ENCODE results near the gene CEBPZOS.
"Not testable (repeated sequence)": the region's sequence is repeated elsewhere in the genome, so short reads cannot be mapped to it uniquely, and the experiment has no call there.

Gene CEBPZOS

GRCh38 chr2:37191253-37191652 is 5.0 kb upstream of the CEBPZOS start:
- no peaks in the 10 kb centered on the region for H3K36me3 ChIP-seq (ENCODE audit: control insufficient read depth in 2 of 2, insufficient read depth in 1 of 2, low read length in 2 of 2)
- H3K4me3 ChIP-seq (ENCODE audit: low read depth, low read length) = no peak overlapping the region
- H3K9me3 ChIP-seq (ENCODE audit: control insufficient read depth, insufficient read depth, low read depth, low read length) = no peaks in the 10 kb centered on the region
- CTCF ChIA-PET = no interaction called here
- TF ChIP-seq ZBTB48 (tag by site-specific recombination; IDR thresholded peaks at IDR 0.05) (no peak), ZNF645 (tag by site-specific recombination; IDR thresholded peaks at IDR 0.05) (no peak), ZNF623 (tag by site-specific recombination; IDR thresholded peaks at IDR 0.05) (no peak), ZNF621 (tag by site-specific recombination; IDR thresholded peaks at IDR 0.05) (no peak), WT1 (tag by site-specific recombination; IDR thresholded peaks at IDR 0.05) (no peak)
- POLR2A ChIA-PET = interaction anchor here (0.6 to 0.7 kb wide), 2 partner anchors 9 to 11 kb away, joined by 3 to 4 read pairs; no protein-coding TSS in a partner anchor
- peaks cover 6% of the 10 kb centered on the region; the same call in 1 of the 2 replicates for H3K4me1 ChIP-seq (ENCODE audit: control insufficient read depth, insufficient read depth, low read length)
- no peak overlapping the region for H3K27ac ChIP-seq (ENCODE audit: extremely low read depth, low read depth, low read length)

GRCh38 chr2:37191747-37192146 is 4.5 kb upstream of the CEBPZOS start:
- Histone ChIP-seq H3K36me3 (ENCODE audit: control insufficient read depth in 2 of 2, insufficient read depth in 1 of 2, low read length in 2 of 2) (no peaks in the 10 kb centered on the region), H3K4me1 (ENCODE audit: control insufficient read depth, insufficient read depth, low read length) (peaks cover 6% of the 10 kb centered on the region; the same call in 1 of the 2 replicates), H3K9me3 (ENCODE audit: control insufficient read depth, insufficient read depth, low read depth, low read length) (no peaks in the 10 kb centered on the region), H3K4me3 (ENCODE audit: low read depth, low read length) (no peak overlapping the region), H3K27ac (ENCODE audit: extremely low read depth, low read depth, low read length) (no peak overlapping the region)
- TF ChIP-seq EGR2 (tag by site-specific recombination; IDR thresholded peaks at IDR 0.05; ENCODE audit: low read depth) = no peak
- TF ChIP-seq ZNF449 (tag by site-specific recombination; IDR thresholded peaks at IDR 0.05) = peak; percentile 69
- TF ChIP-seq ELK4 (IDR thresholded peaks at IDR 0.05; ENCODE audit: borderline replicate concordance, low read depth, low read length) = no peak
- no peak for TF ChIP-seq HOXD13 (CRISPR knock-in tag; IDR thresholded peaks at IDR 0.05; ENCODE audit: borderline replicate concordance)
- CTCF ChIA-PET = no interaction called here
- POLR2A ChIA-PET = interaction anchor here (0.6 to 0.7 kb wide), 2 partner anchors 9 to 11 kb away, joined by 3 to 4 read pairs; no protein-coding TSS in a partner anchor

GRCh38 chr2:37192551-37192950 is 3.7 kb upstream of the CEBPZOS start:
- ChIA-PET POLR2A (interaction anchor here (0.7 kb wide), 1 partner anchor 108 kb away, joined by 3 read pairs; no protein-coding TSS in a partner anchor), CTCF (no interaction called here)
- TF ChIP-seq IKZF3 (tag by site-specific recombination; IDR thresholded peaks at IDR 0.05) (no peak), ZBTB1 (tag by site-specific recombination; IDR thresholded peaks at IDR 0.05) (no peak), ZNF792 (tag by site-specific recombination; IDR thresholded peaks at IDR 0.05) (no peak), ZNF837 (tag by site-specific recombination; IDR thresholded peaks at IDR 0.05) (no peak), HOXD13 (CRISPR knock-in tag; IDR thresholded peaks at IDR 0.05; ENCODE audit: borderline replicate concordance) (no peak), ZNF48 (tag by site-specific recombination; IDR thresholded peaks at IDR 0.05) (no peak)
- Histone ChIP-seq H3K36me3 (ENCODE audit: control insufficient read depth in 2 of 2, insufficient read depth in 1 of 2, low read length in 2 of 2) (no peaks in the 10 kb centered on the region), H3K4me1 (ENCODE audit: control insufficient read depth, insufficient read depth, low read length) (peaks cover 6% of the 10 kb centered on the region; the same call in 1 of the 2 replicates), H3K4me3 (ENCODE audit: low read depth, low read length) (no peak overlapping the region), H3K9me3 (ENCODE audit: control insufficient read depth, insufficient read depth, low read depth, low read length) (no peaks in the 10 kb centered on the region), H3K27ac (ENCODE audit: extremely low read depth, low read depth, low read length) (no peak overlapping the region)

- H3K27ac ChIP-seq (ENCODE audit: extremely low read depth, low read depth, low read length); H3K9me3 ChIP-seq (ENCODE audit: control insufficient read depth, insufficient read depth, low read depth, low read length); CTCF ChIA-PET; POLR2A ChIA-PET; H3K4me1 ChIP-seq (ENCODE audit: control insufficient read depth, insufficient read depth, low read length): not testable (repeated sequence)
- TF ChIP-seq SCRT1 (tag by site-specific recombination; IDR thresholded peaks at IDR 0.05; ENCODE audit: borderline replicate concordance) = 0 out of 2 replicates have a peak, but pooled peaks have one; percentile 11
- H3K36me3 ChIP-seq (ENCODE audit: control insufficient read depth in 2 of 2, insufficient read depth in 1 of 2, low read length in 2 of 2) = peaks cover 4 to 15% of the 10 kb centered on the region in 2 experiments
- peak overlapping the region; percentile 97 for H3K4me3 ChIP-seq (ENCODE audit: low read depth, low read length)
These were observed 405 bp upstream of the CEBPZOS start for GRCh38 chr2:37195862-37196319.

All from HEK293 (cell line).